HG03064 (cell line): ENCODE results near the gene NSF.
"Not testable (repeated sequence)": the region's sequence is repeated elsewhere in the genome, so short reads cannot be mapped to it uniquely, and the experiment has no call there.

Experiments
- ATAC-seq: cut with Tn5 transposase; IDR thresholded peaks from one replicate; pipeline ENCODE4 v1.9.1; 2021; ENCODE audit warnings: low read depth; ENCODE audit not compliant: unreplicated experiment

NSF gene

DNA sequence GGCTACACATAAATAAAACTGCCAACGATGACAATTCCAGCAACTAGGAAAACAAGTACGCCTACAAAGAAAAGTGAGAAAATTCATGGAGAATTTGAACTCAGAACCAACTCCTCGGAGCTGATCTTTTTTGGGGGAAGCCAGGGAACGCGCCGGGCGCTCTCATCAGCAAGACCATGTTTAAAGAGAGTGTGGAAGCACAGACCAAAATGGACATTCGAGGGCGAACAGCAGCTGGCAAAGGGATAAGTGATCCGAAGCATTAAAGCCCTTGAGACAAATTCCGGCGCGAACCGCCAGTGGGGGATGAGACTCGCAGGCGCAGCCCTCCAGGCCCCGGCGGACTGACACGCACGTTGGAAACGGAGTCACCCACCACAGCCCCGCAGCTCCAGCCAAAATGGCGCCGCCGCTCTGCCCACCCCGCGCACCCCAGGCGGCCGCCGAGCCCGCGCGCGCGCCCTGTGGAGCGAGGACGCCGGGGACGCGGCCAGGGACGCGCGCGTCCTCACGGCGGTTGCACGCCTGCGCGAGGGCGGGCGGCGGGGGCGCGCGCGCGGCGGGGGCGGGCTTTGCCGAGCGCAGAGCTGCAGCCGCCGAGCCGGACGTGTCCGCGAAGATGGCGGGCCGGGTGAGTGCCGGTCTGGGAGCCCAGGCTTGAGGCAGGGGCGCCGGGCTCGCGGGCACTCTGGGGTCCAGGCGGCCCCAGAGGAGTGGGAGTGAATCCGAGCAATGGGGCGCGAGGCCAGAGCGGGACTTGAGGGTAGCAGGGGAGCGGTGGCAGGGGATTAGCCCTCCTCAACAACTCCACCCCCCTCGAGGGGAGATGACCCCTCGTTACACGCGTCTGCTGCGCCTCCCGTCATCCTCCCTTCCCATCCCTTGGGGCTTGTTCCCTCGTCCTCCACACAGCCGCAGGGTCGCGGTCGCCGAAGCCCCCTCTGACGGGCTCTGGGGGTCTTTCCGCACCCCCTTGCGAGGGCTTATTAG lies at the start of gene NSF:
Gene NSF (plus strand): TSS at position 513 of the 990 bp plus-strand sequence. CDS start 107 bp downstream, at position 620.
- peak; percentile 56 for ATAC-seq

DNA sequence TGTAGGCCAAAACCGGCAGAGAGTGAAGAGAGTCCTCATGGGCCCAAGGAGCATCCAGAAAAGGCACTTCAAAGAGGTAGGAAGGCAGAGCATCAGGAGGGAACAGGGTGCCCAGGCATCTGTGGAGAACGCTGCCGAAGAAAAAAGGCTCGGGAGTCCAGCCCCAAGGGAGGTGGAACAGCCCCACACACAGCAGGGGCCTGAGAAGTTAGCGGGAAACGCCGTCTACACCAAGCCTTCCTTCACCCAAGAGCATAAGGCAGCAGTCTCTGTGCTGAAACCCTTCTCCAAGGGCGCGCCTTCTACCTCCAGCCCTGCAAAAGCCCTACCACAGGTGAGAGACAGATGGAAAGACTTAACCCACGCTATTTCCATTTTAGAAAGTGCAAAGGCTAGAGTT lies 41.9 kb upstream of the NSF start:
- not testable (repeated sequence) for ATAC-seq

DNA sequence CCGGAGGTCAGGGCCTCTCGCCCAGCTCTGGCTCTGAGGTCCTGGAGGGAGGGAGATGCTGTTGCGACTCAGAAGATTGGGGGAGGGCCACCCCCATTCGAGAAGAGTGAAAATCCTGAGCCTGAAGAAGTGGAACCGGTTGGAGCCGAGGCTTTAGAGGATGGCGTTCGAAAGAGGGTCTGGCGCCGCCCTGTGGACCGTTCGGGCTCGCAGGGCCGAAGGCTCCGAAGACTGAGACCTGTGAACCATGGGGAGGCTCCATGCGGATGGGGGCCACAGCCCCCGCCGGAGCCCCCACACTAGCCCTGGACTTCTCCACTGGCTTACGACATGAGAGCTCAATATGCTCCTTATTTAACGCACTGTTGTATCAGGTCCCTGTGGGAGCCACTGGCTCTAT lies 31.3 kb upstream of the NSF start:
- ATAC-seq, result not testable (repeated sequence)

DNA sequence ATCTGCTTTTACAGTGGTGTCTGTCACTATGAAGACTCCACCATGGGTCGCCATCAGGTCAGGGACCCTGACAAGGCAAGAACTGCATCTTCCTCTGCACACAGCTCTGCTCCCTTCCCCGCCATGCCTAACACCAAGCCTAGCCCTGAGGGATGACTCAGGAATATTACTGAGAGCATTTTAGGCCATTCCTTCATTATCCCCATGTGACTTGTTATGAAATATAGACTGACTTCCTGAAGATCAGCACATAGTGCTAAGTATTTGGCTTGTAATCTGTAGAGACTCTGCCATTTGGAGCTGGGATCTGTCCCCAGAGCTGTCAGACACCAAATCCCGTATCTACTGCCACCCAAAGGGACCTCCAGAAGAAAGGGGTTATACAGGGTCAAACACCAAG lies 30.4 kb upstream of the NSF start:
- not testable (repeated sequence) for ATAC-seq

DNA sequence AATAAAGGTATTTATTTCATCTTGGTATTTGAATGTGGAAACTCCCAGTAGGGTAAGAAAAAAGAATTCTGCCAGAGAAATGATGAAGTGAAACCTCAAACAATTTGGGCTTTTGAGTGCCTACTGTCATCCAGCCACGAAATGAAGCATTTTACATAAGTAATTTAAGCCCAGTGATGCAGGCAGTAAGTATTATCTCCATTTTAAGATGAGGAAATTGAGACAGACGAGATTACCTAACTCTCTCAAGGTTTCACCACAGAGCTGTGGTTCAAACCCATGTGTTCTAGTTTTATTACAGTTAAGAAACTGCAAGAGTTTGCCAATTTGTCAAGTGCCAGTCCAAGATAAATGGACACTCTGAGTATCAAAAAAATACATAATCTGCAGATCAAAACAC lies 24.2 kb upstream of the NSF start:
- ATAC-seq, result not testable (repeated sequence)

DNA sequence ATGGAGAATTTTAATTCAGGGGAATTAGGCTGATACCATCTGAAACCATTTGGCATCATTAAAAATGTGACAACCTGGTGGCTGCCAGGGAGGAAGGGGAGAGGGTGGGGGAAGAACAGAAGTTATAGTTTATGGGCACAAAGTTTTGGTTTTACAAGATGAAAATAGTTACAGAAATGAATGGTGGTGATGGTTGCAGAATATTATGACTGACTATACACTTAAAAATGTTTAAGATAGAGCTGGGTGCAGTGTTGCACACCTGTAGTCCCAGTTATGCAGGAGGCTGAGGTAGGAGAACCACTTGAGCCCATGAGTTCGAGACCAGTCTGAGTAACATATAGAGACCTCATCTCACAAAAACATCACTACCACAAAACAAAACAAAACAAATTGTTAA lies 23.5 kb upstream of the NSF start:
- ATAC-seq, result not testable (repeated sequence)

DNA sequence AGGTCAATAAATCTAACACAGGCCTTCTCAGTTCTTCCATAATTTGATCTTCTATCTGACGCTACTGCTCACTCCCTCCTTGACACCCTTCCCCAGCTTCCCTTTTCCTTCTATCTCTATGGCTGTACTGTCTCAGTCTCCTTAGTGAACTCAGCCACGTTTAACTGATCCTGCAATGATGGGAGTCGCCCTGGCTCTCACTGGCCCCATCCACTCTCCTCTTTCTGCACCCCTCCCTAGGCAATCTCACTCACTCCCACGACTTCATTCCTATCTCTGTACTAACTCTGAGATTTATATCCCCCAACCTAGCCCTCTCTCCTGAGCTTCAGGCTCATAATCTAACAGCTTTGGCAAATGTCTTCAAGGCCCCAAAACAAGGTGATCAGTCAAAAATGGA lies 18.7 kb upstream of the NSF start:
- not testable (repeated sequence) for ATAC-seq

DNA sequence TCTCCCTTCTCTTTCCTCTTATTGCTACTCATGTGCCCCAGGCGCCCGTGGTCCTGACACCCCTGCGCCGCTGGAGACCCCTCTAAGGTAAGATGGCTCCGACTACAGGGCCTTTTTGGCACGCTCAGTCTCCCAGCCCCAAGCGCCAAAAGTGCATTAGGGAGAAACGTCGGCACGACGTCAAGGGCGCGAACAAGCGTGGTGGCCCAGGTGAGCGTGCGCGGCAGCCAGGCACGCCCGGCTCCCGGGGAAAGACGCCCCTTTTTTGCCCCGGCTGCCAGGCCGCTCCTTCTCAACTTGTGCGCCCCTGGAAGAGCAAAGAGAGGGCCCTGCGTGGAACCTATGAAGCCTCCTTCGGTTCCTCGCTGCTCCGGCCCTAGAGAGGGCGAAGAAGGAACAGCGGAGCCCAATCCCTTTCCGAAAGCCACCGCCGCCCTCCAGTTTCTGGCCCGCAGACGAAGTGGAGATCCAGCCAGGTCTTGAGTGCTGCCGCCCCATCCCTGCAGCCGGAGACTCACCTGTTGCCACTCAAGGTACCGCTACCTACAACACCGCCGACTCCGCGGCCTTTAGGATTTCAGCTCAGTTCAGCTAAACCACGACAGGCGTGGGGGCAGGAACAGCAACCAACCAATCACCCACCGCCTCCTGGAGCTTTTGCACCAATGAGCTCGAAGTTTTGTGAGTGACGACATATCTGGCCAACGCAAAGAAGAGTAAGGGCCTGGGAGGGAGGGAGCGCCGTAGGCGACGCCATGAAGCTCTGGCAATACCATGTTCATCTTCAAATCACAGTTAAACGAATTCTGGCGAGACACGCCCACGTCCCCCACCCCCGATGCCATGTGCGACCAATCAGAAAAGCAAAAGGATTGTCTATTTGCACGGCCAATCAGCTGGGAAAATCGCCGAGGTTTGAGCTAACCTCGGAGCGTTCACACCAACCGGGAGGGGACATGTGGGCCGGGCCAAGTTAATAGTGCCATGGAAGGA lies 11.1 kb upstream of the NSF start, which contains the start of gene ARL17A:
Gene ARL17A (minus strand): TSS at position 609 of the 993 bp plus-strand sequence. CDS start 3,369 bp downstream, outside the sequence.
- peak; percentile 89 for ATAC-seq

DNA sequence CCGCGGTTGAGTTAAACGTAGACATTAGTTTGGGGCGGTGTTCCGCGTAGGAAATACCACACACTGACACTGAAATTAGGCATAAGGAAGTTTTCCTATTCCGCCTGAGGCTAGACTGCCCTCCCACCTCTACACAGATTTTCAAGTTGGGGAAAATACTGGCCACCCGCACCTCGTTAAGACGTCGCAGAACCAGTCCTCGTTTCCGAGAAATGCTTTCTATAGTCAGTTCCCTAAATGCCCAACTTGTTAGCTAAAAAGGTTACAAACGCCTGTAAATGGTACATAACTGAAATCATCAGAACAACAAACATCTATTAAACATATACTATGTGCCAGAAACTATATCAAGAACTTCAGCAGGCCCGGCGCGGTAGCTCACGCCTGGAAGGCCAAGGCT lies 10.4 kb upstream of the NSF start:
- not testable (repeated sequence) for ATAC-seq

DNA sequence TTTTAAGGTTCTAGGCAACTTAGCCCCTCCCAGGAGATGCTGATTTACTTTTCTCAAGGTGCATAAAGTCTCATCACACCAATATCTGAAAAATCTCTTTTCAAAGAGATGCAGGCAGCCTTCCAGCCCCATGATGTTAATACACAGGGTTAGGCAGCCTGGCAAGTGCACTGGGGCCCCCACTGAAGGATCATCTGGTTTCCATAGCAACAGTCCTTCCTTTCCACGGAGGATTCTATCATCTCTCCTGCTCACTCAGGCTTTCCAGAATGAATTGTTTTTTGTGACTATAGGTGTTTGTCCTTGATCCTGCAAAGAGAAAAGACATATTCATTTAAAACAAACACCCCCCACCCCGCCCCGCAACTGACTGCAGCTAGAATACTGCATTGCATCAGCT lies 5.0 kb upstream of the NSF start:
- not testable (repeated sequence) for ATAC-seq

DNA sequence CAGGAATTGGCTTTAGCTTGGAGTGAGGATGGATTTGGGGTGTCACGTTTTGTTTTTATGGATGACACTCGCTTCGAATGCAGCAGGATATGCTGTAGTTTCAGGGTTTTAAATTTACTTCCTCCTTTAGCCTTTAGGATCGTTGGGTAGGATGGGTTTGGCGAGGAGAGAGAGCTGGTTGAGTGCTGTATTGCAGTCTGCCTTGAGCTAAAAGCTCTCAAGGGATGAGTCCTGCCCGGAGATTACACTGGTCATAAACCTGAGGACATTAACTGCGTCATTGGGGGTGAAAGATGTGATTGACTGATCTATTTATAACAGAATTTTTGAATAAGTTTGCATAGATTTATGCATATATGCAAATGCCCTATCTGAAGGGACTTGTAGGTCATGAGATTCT lies 863 bp downstream of the NSF start:
- not testable (repeated sequence) for ATAC-seq

DNA sequence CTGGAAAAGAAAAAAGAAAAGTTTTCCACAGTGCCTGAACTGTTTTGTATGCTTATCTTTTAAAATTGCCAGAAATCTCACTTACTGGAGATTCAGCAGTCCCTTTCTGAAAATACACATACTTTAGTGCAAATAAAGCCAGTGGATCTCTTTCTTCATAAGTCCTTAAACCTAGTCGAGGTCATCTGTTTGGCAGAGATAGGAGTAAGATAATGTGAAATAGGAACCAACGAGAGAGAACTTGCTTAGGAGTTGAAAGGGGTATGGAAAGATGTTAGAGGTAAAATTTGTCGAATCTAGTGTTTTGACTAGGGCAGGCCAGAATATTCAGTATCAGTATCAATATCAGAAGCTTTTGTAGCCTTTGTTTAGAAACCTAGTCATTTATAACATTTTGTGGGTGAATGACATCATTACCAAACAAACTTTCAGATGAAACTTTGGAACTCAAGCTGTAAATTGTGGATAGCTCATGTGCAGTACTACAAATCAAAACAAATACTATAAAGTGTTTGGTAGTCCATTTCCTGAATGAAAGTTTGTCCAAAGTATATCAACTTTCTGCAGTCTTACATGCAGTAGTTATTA lies 8.0 kb downstream of the NSF start:
- not testable (repeated sequence) for ATAC-seq

DNA sequence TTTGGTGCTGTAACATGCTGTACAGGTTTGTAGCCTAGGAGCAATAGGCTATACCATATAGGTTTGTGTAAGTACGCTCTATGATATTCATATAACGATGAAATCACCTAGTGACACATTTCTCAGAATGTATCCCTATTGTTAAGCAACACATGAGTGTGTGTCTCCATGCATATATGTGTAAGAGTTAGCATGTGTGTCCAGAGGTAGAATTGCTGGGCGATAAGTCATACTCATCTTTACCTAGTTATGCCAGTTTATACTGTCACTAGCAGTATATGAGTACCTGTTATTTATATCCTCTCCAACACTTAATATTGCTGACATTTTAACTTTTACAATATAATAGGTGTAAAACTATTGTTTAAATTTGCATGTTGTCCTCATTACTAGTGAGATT lies 10.3 kb downstream of the NSF start:
- ATAC-seq, result not testable (repeated sequence)

DNA sequence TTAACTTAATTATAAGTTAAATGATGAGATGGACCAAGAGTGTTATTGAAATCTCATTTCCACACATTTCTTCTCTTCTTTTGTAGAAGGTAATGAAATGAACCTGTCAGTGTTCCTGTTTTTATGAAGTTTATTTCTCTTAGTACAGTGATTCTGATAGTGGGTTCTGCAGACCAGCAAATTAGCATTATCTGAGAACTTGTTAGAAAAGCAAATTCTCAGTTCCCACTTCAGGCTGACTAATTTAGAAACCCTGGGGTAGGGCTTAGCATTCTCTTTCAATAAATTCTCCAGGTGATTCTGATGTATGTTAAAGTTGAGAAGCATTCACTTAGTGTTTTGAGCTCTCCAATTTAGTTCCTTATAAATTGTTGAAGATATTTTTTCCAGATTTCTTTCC lies 12.7 kb downstream of the NSF start:
- peak; percentile 74 for ATAC-seq

DNA sequence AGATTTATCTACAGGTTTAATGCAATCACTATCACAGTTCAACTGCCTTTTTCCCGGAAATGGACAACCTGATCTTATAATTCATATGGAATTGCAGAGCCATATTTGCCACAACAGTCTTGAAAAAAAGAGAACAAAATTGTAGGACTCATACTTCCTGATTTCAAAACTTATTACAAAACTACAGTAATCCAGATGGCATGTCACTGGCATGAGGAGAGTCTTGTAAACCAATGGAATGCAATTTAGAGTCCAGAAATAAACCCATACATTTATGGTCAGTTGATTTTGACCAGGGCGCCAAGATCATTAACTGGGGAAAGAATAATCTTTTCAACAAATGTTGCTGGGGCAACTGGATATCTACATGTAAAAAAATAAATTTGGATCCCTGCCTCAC lies 20.8 kb downstream of the NSF start:
- ATAC-seq, result not testable (repeated sequence)

DNA sequence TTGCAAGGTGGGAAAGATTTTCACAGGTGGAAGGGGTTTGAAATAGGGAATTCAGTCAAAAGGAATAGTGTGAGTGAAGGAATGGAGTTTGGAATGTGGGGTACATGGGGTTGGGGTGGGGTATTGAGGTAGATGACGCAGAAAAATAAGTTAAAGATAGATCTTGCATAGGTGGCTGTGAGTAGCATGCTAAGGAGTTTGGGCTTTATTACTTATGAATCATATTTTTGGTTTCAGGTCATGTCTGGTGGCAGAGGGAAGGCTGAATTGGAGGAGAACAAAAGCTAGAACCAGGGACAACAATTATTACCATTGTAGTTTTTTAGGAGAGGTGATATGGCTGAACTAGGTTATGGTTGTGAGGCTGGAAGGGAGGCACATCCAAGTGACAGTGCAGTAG lies 23.4 kb downstream of the NSF start:
- ATAC-seq, result not testable (repeated sequence)

DNA sequence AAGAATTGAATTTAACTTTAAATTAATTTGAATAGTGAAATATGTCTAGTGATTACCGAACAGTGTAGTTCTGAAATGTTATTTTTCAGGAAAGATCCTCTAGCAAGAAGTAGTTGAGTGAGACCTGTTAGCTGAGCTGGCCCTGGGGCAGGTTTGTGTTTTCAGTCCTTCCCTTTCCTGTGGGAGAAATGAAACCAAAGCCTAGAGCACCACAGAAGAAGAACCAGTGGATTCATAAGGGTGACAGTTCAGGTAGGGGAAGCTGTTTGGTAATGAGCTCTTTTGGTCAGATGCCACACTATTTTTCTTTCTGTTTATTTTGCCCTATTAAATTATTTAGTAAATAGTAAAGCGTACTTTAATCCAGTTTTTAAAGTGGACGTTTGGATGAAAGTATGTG lies 26.7 kb downstream of the NSF start:
- not testable (repeated sequence) for ATAC-seq

DNA sequence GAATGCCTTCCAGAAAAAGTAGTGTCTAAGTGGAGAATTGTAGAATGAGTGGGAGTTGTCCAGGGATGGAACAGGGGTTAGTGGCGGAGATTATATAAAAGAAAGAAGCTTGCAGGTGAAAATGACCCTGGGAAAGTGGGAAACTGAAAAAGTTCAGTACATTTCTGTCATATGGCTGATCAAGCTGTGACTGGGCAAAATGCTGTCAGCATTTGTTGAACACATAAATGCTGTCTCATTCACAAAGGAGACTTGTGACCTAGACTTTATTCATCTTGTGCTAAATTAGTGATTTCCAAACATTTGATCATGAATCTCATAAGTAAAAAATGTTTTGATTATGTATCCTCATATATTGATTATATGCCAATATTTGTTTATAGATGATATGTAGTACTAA lies 28.5 kb downstream of the NSF start:
- not testable (repeated sequence) for ATAC-seq

DNA sequence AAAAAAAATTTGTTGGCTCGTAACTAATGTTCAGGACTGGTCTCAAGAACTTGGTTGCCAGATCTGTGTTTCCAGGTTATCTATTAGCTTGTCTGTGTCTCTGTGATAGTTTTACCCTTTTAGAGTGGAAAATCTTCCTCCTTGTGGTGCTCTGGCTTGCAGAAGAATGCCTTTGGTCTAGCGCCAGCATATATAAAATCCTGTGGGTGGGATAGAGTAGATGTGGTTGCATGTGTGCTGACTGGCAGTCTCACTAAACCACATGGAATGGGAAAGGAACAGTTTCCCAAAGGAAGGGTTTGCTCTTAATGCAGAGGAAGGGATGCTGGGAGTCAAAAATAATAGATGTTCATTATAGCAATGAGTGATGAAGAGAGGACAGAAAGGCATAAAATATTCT lies 33.3 kb downstream of the NSF start:
- not testable (repeated sequence) for ATAC-seq

DNA sequence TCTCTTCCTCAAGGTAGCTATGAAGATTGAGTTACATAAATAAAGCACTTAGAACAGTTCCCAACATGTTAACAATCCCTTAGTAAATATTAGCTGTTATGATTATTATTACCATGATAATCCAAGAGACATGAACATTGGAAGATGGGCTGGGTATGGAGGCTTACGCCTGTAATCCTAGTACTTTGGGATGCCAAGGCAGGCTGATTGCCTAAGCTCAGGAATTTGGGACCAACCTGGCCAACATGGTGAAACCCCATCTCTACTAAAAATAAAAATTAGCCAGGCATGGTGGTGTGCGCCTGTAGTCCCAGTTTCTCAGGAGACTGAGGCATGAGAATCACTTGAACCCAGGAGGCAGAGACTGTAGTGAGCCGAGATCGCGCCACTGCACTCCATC lies 34.3 kb downstream of the NSF start:
- ATAC-seq, result not testable (repeated sequence)
